Naive thymus-derived CD4-positive, alpha-beta T cell (primary cell): Measurements from ENCODE around the gene GAS7. TPM values are rescaled to one million over a fixed set of nuclear protein-coding genes. Genes with fewer than 3 reads are reported as not detected.

Experiments used
- ATAC-seq: fragments of 150-1000 bp; cut with Tn5 transposase; 2 replicates; pipeline ENCODE4 v1.10.0; 2021; ENCODE audit warnings: mild to moderate bottlenecking, moderate library complexity
- CTCF ChIA-PET: fragments of 350-600 bp; sonication (Branson Sonifier 250); formaldehyde crosslinking; loops from one replicate; lab custom pipeline; 2021; ENCODE audit warnings: antibody characterized with exemption; lab: Charles Lee
- POLR2A ChIA-PET: fragments of 350-600 bp; sonication (Branson Sonifier 250); formaldehyde crosslinking; loops from one replicate; lab custom pipeline; 2021; ENCODE audit warnings: antibody characterized with exemption, inconsistent platforms; lab: Charles Lee
- DNase-seq, 9 donors: peaks; one replicate each; pipeline versions ENCODE4 v3.0.0 to v3.0.0-alpha.2; 2020 to 2022; ENCODE audit warnings: mixed read lengths in 1 of 9
- H3K27ac ChIP-seq: one replicate; pipeline ENCODE4 v1.7.0; 2013; ENCODE audit warnings: mild to moderate bottlenecking, low read depth, low read length, moderate library complexity
- H3K27me3 ChIP-seq, 2 donors: one replicate each; pipeline ENCODE4 v1.7.0; 2013; ENCODE audit warnings: low read length in 2 of 2, mild to moderate bottlenecking in 2 of 2, moderate library complexity in 2 of 2; ENCODE audit not compliant: control insufficient read depth in 2 of 2, insufficient read depth in 2 of 2
- H3K36me3 ChIP-seq, 3 experiments: 1 replicate in 2 of 3; 2 replicates in 1 of 3; pipeline ENCODE4 v1.7.0; 2013; ENCODE audit warnings: low read length in 3 of 3, mild to moderate bottlenecking in 3 of 3, moderate library complexity in 1 of 3; ENCODE audit not compliant: insufficient read depth in 3 of 3, control insufficient read depth in 2 of 3
- H3K4me1 ChIP-seq, 2 donors: one replicate each; pipeline ENCODE4 v1.7.0; 2013; ENCODE audit warnings: low read length in 2 of 2, mild to moderate bottlenecking in 2 of 2, moderate library complexity in 1 of 2; ENCODE audit not compliant: control insufficient read depth in 2 of 2, insufficient read depth in 2 of 2
- H3K4me3 ChIP-seq: 2 replicates; pipeline ENCODE4 v1.7.0; 2013; ENCODE audit warnings: mild to moderate bottlenecking, low read length
- H3K9me3 ChIP-seq, 3 experiments: 1 replicate in 2 of 3; 2 replicates in 1 of 3; pipeline ENCODE4 v1.7.0; 2013; ENCODE audit warnings: low read length in 3 of 3; ENCODE audit not compliant: control insufficient read depth in 2 of 3
- H3K27ac Mint-ChIP-seq, 9 donors: one replicate each; pipeline ENCODE4 v1.8.0; 2020 to 2022; ENCODE audit warnings: mixed read lengths in 9 of 9, mild to moderate bottlenecking in 8 of 9, moderate library complexity in 5 of 9, inconsistent platforms in 2 of 9
- H3K27me3 Mint-ChIP-seq, 5 donors: one replicate each; pipeline ENCODE4 v1.8.0; 2021 to 2022; ENCODE audit warnings: mixed read lengths in 5 of 5, mild to moderate bottlenecking in 1 of 5
- H3K36me3 Mint-ChIP-seq, 5 donors: one replicate each; pipeline ENCODE4 v1.8.0; 2020 to 2022; ENCODE audit warnings: mixed read lengths in 5 of 5, mild to moderate bottlenecking in 3 of 5, inconsistent platforms in 1 of 5
- H3K4me1 Mint-ChIP-seq, 7 donors: one replicate each; pipeline ENCODE4 v1.8.0; 2020 to 2022; ENCODE audit warnings: mixed read lengths in 7 of 7, mild to moderate bottlenecking in 3 of 7, inconsistent platforms in 1 of 7
- H3K4me3 Mint-ChIP-seq, 10 donors: one replicate each; pipeline ENCODE4 v1.8.0; 2020 to 2022; ENCODE audit warnings: mild to moderate bottlenecking in 10 of 10, mixed read lengths in 10 of 10, moderate library complexity in 6 of 10, inconsistent platforms in 2 of 10
- H3K9me3 Mint-ChIP-seq, 11 donors: one replicate each; pipeline ENCODE4 v1.8.0; 2020 to 2022; ENCODE audit warnings: mixed read lengths in 11 of 11, mild to moderate bottlenecking in 4 of 11, inconsistent platforms in 1 of 11, moderate library complexity in 1 of 11
- intact Hi-C, 2 donors: fragments of 100-400 bp; cut with micrococcal nuclease; formaldehyde crosslinking; loops; one replicate each; pipeline ENCODE4 v1.15.1; 2023
- polyA plus RNA-seq, 2 donors: library from polyadenylated mRNA; unstranded; fragments of 300-500 nt; fragmentation: Illumina TruSeq; gene quantifications; one replicate each; pipeline ENCODE4 v1.2.3, GENCODE V29; 2021
- total RNA-seq, 6 experiments: library from RNA in 5 of 6; stranded (reverse) in 5 of 6; gene quantifications; 1 replicate in 5 of 6; 2 replicates in 1 of 6; pipeline ENCODE4 v1.2.3 and lab custom pipeline; 2021 to 2026

Gene GAS7
- total and polyA plus RNA-seq, 7 experiments from 2014 or later: 0.09 to 54.3 (median 3.3) TPM

GRCh38 chr17:9957244-9957643 lies 241.2 kb downstream of the GAS7 start:
- no peak overlapping the region for H3K4me3 Mint-ChIP-seq
- H3K27ac ChIP-seq: no peak overlapping the region
- peaks cover 0 to 4% (median 0%) of the 10 kb centered on the region in 7 donors for H3K4me1 Mint-ChIP-seq
- DNase-seq (no peak), ATAC-seq (no peak)
- no peak overlapping the region for H3K4me3 ChIP-seq
- no peaks in the 10 kb centered on the region for H3K36me3 ChIP-seq
- no peak overlapping the region for H3K27ac Mint-ChIP-seq
- H3K9me3 Mint-ChIP-seq: peaks cover 0 to 2% (median 0%) of the 10 kb centered on the region in 11 donors
- H3K4me1 ChIP-seq: no peaks in the 10 kb centered on the region
- H3K9me3 ChIP-seq: no peaks in the 10 kb centered on the region
- peaks cover 0 to 11% (median 4%) of the 10 kb centered on the region in 5 donors for H3K27me3 Mint-ChIP-seq
- POLR2A ChIA-PET: no interaction called here
- CTCF ChIA-PET: interaction anchor here (1.1 kb wide), 1 partner anchor 32 kb away, joined by 3 read pairs; no protein-coding TSS in a partner anchor
- no peaks in the 10 kb centered on the region for H3K36me3 Mint-ChIP-seq
- intact Hi-C loops: no loop called here
- H3K27me3 ChIP-seq: no peaks in the 10 kb centered on the region

- H3K27me3 Mint-ChIP-seq: peaks cover 0 to 11% (median 4%) of the 10 kb centered on the region in 5 donors
- Histone ChIP-seq H3K27ac (no peak overlapping the region), H3K9me3 (no peaks in the 10 kb centered on the region), H3K4me3 (no peak overlapping the region), H3K36me3 (no peaks in the 10 kb centered on the region), H3K4me1 (no peaks in the 10 kb centered on the region), H3K27me3 (no peaks in the 10 kb centered on the region)
- DNase-seq (no peak), ATAC-seq (no peak)
- no peak overlapping the region for H3K4me3 Mint-ChIP-seq
- H3K4me1 Mint-ChIP-seq: peaks cover 0 to 4% (median 0%) of the 10 kb centered on the region in 7 donors
- no peak overlapping the region for H3K27ac Mint-ChIP-seq
- ChIA-PET POLR2A (no interaction called here), CTCF (no interaction called here)
- H3K36me3 Mint-ChIP-seq: no peaks in the 10 kb centered on the region
- intact Hi-C loops: no loop called here
- H3K9me3 Mint-ChIP-seq: peaks cover 0 to 2% (median 0%) of the 10 kb centered on the region in 11 donors
These were observed 241.8 kb downstream of the GAS7 start for GRCh38 chr17:9956474-9957131.

GRCh38 chr17:9953492-9953891 lies 244.9 kb downstream of the GAS7 start:
- no peaks in the 10 kb centered on the region for H3K9me3 ChIP-seq
- Mint-ChIP-seq H3K27ac (no peak overlapping the region), H3K4me1 (no peaks in the 10 kb centered on the region), H3K4me3 (no peak overlapping the region), H3K36me3 (no peaks in the 10 kb centered on the region), H3K27me3 (no peaks in the 10 kb centered on the region), H3K9me3 (no peaks in the 10 kb centered on the region)
- intact Hi-C loops: no loop called here
- POLR2A ChIA-PET: no interaction called here
- H3K36me3 ChIP-seq: no peaks in the 10 kb centered on the region
- CTCF ChIA-PET: no interaction called here
- ATAC-seq: no peak
- H3K27me3 ChIP-seq: no peaks in the 10 kb centered on the region
- H3K4me3 ChIP-seq: no peak overlapping the region
- DNase-seq: no peak
- no peak overlapping the region for H3K27ac ChIP-seq
- H3K4me1 ChIP-seq: no peaks in the 10 kb centered on the region

- H3K36me3 ChIP-seq: no peaks in the 10 kb centered on the region
- no peak overlapping the region for H3K4me3 Mint-ChIP-seq
- CTCF ChIA-PET: no interaction called here
These were observed 246.6 kb downstream of the GAS7 start for GRCh38 chr17:9951803-9952202.

GRCh38 chr17:9948928-9949327 lies 249.5 kb downstream of the GAS7 start:
- peaks cover 0 to 1% (median 0%) of the 10 kb centered on the region in 11 donors for H3K9me3 Mint-ChIP-seq
- intact Hi-C loops: no loop called here
- Histone ChIP-seq H3K4me3 (no peak overlapping the region), H3K9me3 (no peaks in the 10 kb centered on the region), H3K27ac (no peak overlapping the region), H3K27me3 (no peaks in the 10 kb centered on the region), H3K4me1 (no peaks in the 10 kb centered on the region), H3K36me3 (no peaks in the 10 kb centered on the region)
- no peak overlapping the region for H3K27ac Mint-ChIP-seq
- no peaks in the 10 kb centered on the region for H3K27me3 Mint-ChIP-seq
- no peak overlapping the region for H3K4me3 Mint-ChIP-seq
- DNase-seq (no peak), ATAC-seq (no peak)
- no peaks in the 10 kb centered on the region for H3K4me1 Mint-ChIP-seq
- ChIA-PET POLR2A (no interaction called here), CTCF (no interaction called here)
- H3K36me3 Mint-ChIP-seq: no peaks in the 10 kb centered on the region

More at GRCh38 chr17:9951803-9952202, 246.6 kb downstream of the GAS7 start:
- no peak for ATAC-seq
- Mint-ChIP-seq H3K4me1 (no peaks in the 10 kb centered on the region), H3K9me3 (no peaks in the 10 kb centered on the region), H3K27ac (no peak overlapping the region), H3K27me3 (no peaks in the 10 kb centered on the region), H3K36me3 (no peaks in the 10 kb centered on the region)
- Histone ChIP-seq H3K27ac (no peak overlapping the region), H3K4me3 (no peak overlapping the region), H3K27me3 (no peaks in the 10 kb centered on the region), H3K4me1 (no peaks in the 10 kb centered on the region), H3K9me3 (no peaks in the 10 kb centered on the region)
- DNase-seq: no peak
- intact Hi-C loops: no loop called here
- POLR2A ChIA-PET: no interaction called here

- intact Hi-C loops: no loop called here
- no peaks in the 10 kb centered on the region for H3K36me3 ChIP-seq
- ATAC-seq: no peak
These were observed 253.7 kb downstream of the GAS7 start for GRCh38 chr17:9944704-9945103.

GRCh38 chr17:9943343-9943742 lies 255.1 kb downstream of the GAS7 start:
- Mint-ChIP-seq H3K4me1 (no peaks in the 10 kb centered on the region), H3K4me3 (no peak overlapping the region), H3K36me3 (no peaks in the 10 kb centered on the region), H3K27me3 (peaks cover 0 to 10% (median 0%) of the 10 kb centered on the region in 5 donors), H3K9me3 (peaks cover 0 to 6% (median 0%) of the 10 kb centered on the region in 11 donors), H3K27ac (no peak overlapping the region)
- intact Hi-C loops: no loop called here
- CTCF ChIA-PET: interaction anchor here (0.8 kb wide), 1 partner anchor 18 kb away, joined by 4 read pairs; no protein-coding TSS in a partner anchor
- POLR2A ChIA-PET: no interaction called here
- DNase-seq (no peak), ATAC-seq (no peak)
- Histone ChIP-seq H3K4me3 (no peak overlapping the region), H3K4me1 (no peaks in the 10 kb centered on the region), H3K36me3 (no peaks in the 10 kb centered on the region), H3K27ac (no peak overlapping the region), H3K27me3 (no peaks in the 10 kb centered on the region), H3K9me3 (peaks cover 0 to 6% (median 0%) of the 10 kb centered on the region in 3 experiments)

More at GRCh38 chr17:9944704-9945103, 253.7 kb downstream of the GAS7 start:
- no peak overlapping the region for H3K27ac Mint-ChIP-seq
- no peak for DNase-seq
- H3K9me3 Mint-ChIP-seq: peaks cover 0 to 4% (median 0%) of the 10 kb centered on the region in 11 donors
- H3K27me3 ChIP-seq: no peaks in the 10 kb centered on the region
- CTCF ChIA-PET: no interaction called here
- no peaks in the 10 kb centered on the region for H3K4me1 Mint-ChIP-seq
- H3K9me3 ChIP-seq: no peaks in the 10 kb centered on the region
- no peaks in the 10 kb centered on the region for H3K36me3 Mint-ChIP-seq
- no peak overlapping the region for H3K4me3 Mint-ChIP-seq
- H3K27ac ChIP-seq: no peak overlapping the region
- peaks cover 0 to 10% (median 0%) of the 10 kb centered on the region in 5 donors for H3K27me3 Mint-ChIP-seq
- POLR2A ChIA-PET: no interaction called here
- H3K4me3 ChIP-seq: no peak overlapping the region
- H3K4me1 ChIP-seq: no peaks in the 10 kb centered on the region
